Nephron progenitor cell (in vitro differentiated cells): ENCODE data around the gene NDUFS7.

ENCODE experiments used
- DNase-seq: peaks from one replicate; pipeline ENCODE4 v3.0.0; 2021
- H3K27ac Mint-ChIP-seq: 2 replicates; pipeline ENCODE4 v1.8.0; 2021; ENCODE audit warnings: mild to moderate bottlenecking, moderate library complexity, mixed read lengths
- H3K27me3 Mint-ChIP-seq: 2 replicates; pipeline ENCODE4 v1.8.0; 2021; ENCODE audit warnings: mild to moderate bottlenecking, low read depth, mixed read lengths; ENCODE audit not compliant: poor library complexity
- H3K36me3 Mint-ChIP-seq: 2 replicates; pipeline ENCODE4 v1.8.0; 2021; ENCODE audit warnings: low read depth, mixed read lengths
- H3K4me1 Mint-ChIP-seq: 2 replicates; pipeline ENCODE4 v1.8.0; 2021; ENCODE audit warnings: mixed read lengths
- H3K4me3 Mint-ChIP-seq: 2 replicates; pipeline ENCODE4 v1.8.0; 2021; ENCODE audit warnings: mild to moderate bottlenecking, moderate library complexity, mixed read lengths
- H3K9me3 Mint-ChIP-seq: 2 replicates; pipeline ENCODE4 v1.8.0; 2021; ENCODE audit warnings: mild to moderate bottlenecking, moderate library complexity, mixed read lengths
- TF ChIP-seq, protein P1 (sequence below): fragments of 200-600 bp; sonication (generic); IDR thresholded peaks from 2 replicates; pipeline ENCODE4 v1.5.0; 2021; ENCODE audit warnings: antibody characterized with exemption

NDUFS7 gene

DNA sequence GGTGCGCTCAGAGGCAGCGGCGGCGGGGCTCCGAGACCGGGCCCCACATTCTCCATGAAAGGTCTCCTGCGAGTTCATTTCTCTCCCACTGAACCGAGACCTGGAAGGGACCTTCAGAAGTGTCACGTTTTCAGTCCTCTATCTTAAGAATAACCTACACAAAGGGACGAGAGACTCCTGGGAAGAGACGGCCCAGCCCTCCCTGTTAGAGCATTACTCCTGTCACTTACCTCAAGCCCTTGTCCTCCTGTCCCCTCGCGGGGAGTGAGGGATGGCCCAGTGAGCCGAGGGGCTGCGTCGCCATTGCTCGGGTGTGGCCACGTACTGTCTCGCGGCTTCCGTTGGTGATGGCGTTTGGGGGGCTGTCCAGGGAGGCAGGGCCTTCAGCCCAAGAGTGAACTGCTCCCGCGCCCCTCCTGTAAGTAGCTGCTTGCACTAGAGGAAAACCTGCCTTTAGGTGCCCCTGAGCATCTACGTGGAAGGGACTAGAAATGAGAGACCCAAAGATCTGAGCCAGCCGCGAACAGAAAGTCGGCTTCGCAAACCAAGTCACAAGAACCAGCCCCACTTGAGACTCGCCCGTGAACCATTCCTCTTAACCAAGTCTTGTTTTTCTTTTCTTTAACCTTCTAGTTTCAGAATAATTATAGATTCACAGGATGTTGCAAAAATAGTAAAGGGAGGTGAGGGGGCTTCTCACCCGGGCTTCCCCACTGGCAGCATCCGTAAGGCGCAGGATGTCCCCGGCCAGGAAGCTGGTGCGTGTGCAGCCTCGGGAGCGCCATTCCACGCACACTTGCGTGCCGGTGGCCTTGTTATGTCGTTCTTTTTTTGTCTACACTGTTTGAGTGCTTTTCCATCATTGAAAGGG, 21.1 kb upstream of the NDUFS7 start:
- TF ChIP-seq, protein P1, sequence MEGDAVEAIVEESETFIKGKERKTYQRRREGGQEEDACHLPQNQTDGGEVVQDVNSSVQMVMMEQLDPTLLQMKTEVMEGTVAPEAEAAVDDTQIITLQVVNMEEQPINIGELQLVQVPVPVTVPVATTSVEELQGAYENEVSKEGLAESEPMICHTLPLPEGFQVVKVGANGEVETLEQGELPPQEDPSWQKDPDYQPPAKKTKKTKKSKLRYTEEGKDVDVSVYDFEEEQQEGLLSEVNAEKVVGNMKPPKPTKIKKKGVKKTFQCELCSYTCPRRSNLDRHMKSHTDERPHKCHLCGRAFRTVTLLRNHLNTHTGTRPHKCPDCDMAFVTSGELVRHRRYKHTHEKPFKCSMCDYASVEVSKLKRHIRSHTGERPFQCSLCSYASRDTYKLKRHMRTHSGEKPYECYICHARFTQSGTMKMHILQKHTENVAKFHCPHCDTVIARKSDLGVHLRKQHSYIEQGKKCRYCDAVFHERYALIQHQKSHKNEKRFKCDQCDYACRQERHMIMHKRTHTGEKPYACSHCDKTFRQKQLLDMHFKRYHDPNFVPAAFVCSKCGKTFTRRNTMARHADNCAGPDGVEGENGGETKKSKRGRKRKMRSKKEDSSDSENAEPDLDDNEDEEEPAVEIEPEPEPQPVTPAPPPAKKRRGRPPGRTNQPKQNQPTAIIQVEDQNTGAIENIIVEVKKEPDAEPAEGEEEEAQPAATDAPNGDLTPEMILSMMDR, result no peak
- Mint-ChIP-seq H3K9me3 (no peaks in the 10 kb centered on the region), H3K27me3 (no peaks in the 10 kb centered on the region), H3K4me3 (peak overlapping the region; percentile 61), H3K36me3 (peaks cover 74% of the 10 kb centered on the region), H3K27ac (no peak overlapping the region), H3K4me1 (peaks cover 76% of the 10 kb centered on the region)
- DNase-seq, result no peak

DNA sequence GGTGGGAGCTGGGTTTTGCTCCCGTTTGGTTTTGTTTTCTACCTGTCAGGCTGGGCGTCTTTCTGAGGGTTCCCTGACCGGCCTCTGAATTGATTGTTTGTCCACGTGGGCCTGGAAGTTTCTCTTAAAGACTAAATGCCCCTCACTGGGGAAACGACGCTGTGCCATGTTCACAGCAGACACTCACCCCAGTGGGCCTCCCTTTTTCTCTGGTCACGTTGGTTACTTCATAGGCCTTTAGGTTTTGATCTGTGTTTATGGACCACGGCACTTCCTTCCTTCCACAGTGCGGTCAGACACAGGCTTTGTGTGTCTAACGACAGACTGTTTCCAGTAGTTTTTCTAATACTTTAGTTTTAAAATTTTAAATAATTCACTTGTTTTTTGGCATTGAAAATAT, 20.1 kb upstream of the NDUFS7 start:
- peaks cover 64% of the 10 kb centered on the region for H3K36me3 Mint-ChIP-seq
- H3K9me3 Mint-ChIP-seq, result no peaks in the 10 kb centered on the region
- H3K27ac Mint-ChIP-seq, result no peak overlapping the region
- no peaks in the 10 kb centered on the region for H3K27me3 Mint-ChIP-seq
- no peak for DNase-seq
- no peak overlapping the region for H3K4me3 Mint-ChIP-seq
- TF ChIP-seq, protein P1, result no peak
- peaks cover 66% of the 10 kb centered on the region for H3K4me1 Mint-ChIP-seq

DNA sequence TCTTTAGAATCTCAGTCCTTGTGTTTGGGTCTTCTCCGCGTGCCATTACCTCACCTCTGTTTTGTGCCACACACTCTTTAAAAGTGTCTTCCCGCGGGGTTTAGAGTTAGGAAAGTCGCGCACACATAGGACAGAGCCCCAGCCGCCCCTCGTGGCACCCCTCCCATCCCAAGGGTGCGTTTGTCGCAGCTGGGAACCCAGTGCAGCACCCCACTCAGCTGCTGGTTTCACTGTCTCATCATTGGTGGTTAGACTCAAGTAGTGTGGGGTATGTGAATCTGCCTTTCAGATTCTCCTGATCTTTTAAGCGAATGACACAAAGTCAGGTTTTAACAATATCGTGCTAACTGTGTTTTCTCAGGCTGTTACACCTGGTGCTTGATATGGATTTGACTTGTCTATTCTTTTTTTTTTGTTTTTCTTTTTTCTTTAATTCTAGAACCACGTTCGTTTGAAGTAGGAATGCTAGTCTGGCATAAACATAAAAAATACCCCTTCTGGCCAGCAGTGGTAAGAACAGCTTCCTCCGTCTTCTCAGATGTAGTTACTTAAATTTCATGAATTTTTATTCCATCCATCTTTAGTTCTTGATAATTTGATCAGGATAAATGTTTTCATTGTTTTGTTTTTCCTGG, 19.5 kb upstream of the NDUFS7 start:
- Mint-ChIP-seq H3K27ac (no peak overlapping the region), H3K4me3 (no peak overlapping the region)

DNA sequence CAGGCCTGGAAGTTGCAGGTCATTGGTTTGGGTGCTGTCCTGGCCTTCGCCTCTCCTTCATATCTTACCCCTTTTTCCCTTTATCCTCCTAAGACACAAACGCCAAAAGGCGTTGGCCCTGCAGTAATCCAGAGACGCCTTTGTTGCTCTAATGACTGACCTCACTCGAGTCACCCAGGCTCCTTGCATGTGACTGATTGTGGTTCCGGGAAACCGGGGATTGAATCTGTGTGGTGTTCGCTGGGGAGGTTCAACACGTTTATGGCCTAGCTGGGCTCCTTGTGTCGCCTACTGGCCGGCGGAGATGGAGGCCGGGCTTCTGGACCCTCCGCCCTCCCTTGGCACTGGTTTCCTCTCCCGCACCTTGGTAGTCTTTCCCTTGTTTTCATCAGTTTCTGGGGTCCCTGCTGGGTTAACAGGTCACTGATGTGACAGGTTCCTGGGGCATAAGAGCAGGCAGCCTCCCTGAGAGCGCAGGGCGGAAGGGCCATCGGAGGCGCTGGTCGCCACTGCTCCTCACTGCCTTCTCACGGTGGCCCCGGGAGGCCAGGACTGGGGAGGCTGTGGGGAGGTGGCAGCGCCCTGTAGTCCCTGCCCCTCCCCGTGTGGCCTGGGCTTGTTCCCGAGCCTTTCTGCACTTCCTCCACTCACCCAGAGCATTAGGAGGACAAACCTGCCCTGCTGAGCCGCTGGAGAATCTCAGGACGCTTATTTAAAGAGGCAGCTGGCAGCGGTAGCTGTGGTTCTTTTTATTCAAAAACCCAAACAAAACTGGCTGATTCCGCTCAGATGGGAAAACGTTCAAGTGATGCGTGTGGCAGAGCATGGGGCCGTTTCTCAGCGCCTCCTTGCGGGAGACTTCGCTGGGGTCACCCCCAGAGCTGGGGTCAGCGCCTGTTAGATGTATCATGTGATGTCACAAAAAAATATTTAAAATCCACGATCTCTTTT, 18.1 kb upstream of the NDUFS7 start:
- DNase-seq, result no peak
- TF ChIP-seq, protein P1, result no peak
- H3K4me3 Mint-ChIP-seq, result no peak overlapping the region
- H3K4me1 Mint-ChIP-seq, result peaks cover 53% of the 10 kb centered on the region
- peaks cover 56% of the 10 kb centered on the region for H3K36me3 Mint-ChIP-seq
- H3K27me3 Mint-ChIP-seq, result no peaks in the 10 kb centered on the region
- no peaks in the 10 kb centered on the region for H3K9me3 Mint-ChIP-seq
- H3K27ac Mint-ChIP-seq, result peak overlapping the region; percentile 75

More for the DNA sequence above, 19.5 kb upstream of the NDUFS7 start:
- Mint-ChIP-seq H3K9me3 (no peaks in the 10 kb centered on the region), H3K36me3 (peaks cover 59% of the 10 kb centered on the region), H3K27me3 (no peaks in the 10 kb centered on the region), H3K4me1 (peaks cover 60% of the 10 kb centered on the region)
- TF ChIP-seq, protein P1, result peak; percentile 32
- DNase-seq, result no peak

DNA sequence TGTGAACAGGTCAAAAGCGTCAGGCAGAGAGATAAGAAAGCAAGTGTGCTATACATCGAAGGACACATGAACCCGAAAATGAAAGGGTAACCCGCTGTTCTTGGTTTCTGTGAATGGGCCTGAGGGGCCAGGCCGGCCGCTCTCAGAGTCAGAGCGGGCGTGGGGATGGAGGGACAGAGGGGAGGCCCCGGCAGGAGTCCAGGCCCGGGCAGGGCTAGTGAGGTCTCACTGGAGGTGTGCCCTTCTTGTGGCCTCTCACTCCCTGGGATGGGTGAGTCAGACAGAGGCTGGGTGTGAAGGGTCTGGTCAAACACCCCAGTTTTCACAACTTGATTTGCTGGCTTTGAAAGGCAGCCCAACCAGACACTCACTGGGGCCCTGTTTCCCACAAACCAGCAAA, 17.4 kb upstream of the NDUFS7 start:
- DNase-seq, result no peak
- Mint-ChIP-seq H3K4me3 (no peak overlapping the region), H3K27ac (no peak overlapping the region)

More for the DNA sequence above, 17.4 kb upstream of the NDUFS7 start:
- Mint-ChIP-seq H3K27me3 (no peaks in the 10 kb centered on the region), H3K4me1 (peaks cover 49% of the 10 kb centered on the region), H3K36me3 (peaks cover 60% of the 10 kb centered on the region), H3K9me3 (no peaks in the 10 kb centered on the region)
- TF ChIP-seq, protein P1, result no peak
